ENCODE data around the gene EPHA3.

GRCh38 chr3:89280822-89281365 lies 173.5 kb downstream of the EPHA3 start:
- TF ChIP-seq EZH2 (IDR thresholded peaks at IDR 0.05; ENCODE audit: borderline replicate concordance) (no peak), CTCF (IDR thresholded peaks at IDR 0.05; ENCODE audit: poor library complexity) (no peak)
